ENCODE data around the gene NTN4. TPM values are rescaled to one million over a fixed set of nuclear protein-coding genes. Genes with fewer than 3 reads are reported as not detected.

NTN4 gene
- polyA plus RNA-seq, 1 of the 3 experiments (the other 2 are of a cell fraction), result 0.08 TPM

- TF ChIP-seq SMC3 (IDR thresholded peaks at IDR 0.05; ENCODE audit: low read depth, low read length), result no peak
- no peak for TF ChIP-seq GABPA (IDR thresholded peaks at IDR 0.05; ENCODE audit: low read depth)
- TF ChIP-seq RCOR1 (IDR thresholded peaks at IDR 0.05; ENCODE audit: low read length), result no peak
- TF ChIP-seq JUND (IDR thresholded peaks at IDR 0.05), result no peak
Measured at GRCh38 chr12:95759039-95759438, 31.5 kb downstream of the NTN4 start (continued).

DNA sequence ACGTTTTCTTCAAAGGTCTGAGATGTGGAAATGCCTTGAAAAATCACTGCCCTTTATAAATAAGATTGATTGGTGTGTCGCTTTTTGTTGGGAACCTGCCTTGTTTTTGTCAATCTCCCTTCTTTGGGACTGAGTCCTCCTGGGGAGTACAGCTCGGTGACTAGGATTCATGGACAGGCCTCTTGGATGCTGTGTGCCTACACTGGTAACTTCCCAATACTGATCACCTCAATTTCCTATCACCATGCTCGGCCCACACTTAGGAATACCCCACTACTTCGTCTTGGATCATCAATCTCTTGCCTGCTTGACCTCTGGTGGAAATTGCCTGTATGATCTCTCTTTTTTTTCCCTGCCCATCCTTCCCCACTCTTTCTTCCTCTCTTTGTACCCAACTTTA lies 34.2 kb downstream of the NTN4 start:
- TF ChIP-seq, protein P1, sequence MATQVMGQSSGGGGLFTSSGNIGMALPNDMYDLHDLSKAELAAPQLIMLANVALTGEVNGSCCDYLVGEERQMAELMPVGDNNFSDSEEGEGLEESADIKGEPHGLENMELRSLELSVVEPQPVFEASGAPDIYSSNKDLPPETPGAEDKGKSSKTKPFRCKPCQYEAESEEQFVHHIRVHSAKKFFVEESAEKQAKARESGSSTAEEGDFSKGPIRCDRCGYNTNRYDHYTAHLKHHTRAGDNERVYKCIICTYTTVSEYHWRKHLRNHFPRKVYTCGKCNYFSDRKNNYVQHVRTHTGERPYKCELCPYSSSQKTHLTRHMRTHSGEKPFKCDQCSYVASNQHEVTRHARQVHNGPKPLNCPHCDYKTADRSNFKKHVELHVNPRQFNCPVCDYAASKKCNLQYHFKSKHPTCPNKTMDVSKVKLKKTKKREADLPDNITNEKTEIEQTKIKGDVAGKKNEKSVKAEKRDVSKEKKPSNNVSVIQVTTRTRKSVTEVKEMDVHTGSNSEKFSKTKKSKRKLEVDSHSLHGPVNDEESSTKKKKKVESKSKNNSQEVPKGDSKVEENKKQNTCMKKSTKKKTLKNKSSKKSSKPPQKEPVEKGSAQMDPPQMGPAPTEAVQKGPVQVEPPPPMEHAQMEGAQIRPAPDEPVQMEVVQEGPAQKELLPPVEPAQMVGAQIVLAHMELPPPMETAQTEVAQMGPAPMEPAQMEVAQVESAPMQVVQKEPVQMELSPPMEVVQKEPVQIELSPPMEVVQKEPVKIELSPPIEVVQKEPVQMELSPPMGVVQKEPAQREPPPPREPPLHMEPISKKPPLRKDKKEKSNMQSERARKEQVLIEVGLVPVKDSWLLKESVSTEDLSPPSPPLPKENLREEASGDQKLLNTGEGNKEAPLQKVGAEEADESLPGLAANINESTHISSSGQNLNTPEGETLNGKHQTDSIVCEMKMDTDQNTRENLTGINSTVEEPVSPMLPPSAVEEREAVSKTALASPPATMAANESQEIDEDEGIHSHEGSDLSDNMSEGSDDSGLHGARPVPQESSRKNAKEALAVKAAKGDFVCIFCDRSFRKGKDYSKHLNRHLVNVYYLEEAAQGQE (IDR thresholded peaks at IDR 0.05; ENCODE audit: low read depth, low read length), result no peak
- TF ChIP-seq TEAD4 (IDR thresholded peaks at IDR 0.05; ENCODE audit: borderline replicate concordance, insufficient read depth) (no peak), USF2 (IDR thresholded peaks at IDR 0.05; ENCODE audit: borderline replicate concordance, low read depth, low read length) (no peak), FOXM1 (IDR thresholded peaks at IDR 0.05; ENCODE audit: low read depth) (no peak), TCF12 (IDR thresholded peaks at IDR 0.05) (no peak), ELF1 (IDR thresholded peaks at IDR 0.05) (no peak), NRF1 (IDR thresholded peaks at IDR 0.05; ENCODE audit: low read depth, low read length) (no peak), RCOR1 (IDR thresholded peaks at IDR 0.05; ENCODE audit: low read length) (no peak), FOSL2 (IDR thresholded peaks at IDR 0.05; ENCODE audit: borderline replicate concordance, low read depth) (no peak), JUND (IDR thresholded peaks at IDR 0.05) (no peak), FOXJ3 (CRISPR knock-in tag; IDR thresholded peaks at IDR 0.05) (no peak), EP300 (IDR thresholded peaks at IDR 0.05; ENCODE audit: borderline replicate concordance in 1 of 2, low read depth in 1 of 2, low read length in 1 of 2) (no peak), GATA2 (CRISPR knock-in tag; IDR thresholded peaks at IDR 0.05) (no peak), RAD21 (IDR thresholded peaks at IDR 0.05; ENCODE audit: low read length) (no peak), PBX3 (IDR thresholded peaks at IDR 0.05) (no peak), POLR2AphosphoS5 (IDR thresholded peaks at IDR 0.05; ENCODE audit: low read depth, low read length) (no peak)
- TF ChIP-seq, protein P2, sequence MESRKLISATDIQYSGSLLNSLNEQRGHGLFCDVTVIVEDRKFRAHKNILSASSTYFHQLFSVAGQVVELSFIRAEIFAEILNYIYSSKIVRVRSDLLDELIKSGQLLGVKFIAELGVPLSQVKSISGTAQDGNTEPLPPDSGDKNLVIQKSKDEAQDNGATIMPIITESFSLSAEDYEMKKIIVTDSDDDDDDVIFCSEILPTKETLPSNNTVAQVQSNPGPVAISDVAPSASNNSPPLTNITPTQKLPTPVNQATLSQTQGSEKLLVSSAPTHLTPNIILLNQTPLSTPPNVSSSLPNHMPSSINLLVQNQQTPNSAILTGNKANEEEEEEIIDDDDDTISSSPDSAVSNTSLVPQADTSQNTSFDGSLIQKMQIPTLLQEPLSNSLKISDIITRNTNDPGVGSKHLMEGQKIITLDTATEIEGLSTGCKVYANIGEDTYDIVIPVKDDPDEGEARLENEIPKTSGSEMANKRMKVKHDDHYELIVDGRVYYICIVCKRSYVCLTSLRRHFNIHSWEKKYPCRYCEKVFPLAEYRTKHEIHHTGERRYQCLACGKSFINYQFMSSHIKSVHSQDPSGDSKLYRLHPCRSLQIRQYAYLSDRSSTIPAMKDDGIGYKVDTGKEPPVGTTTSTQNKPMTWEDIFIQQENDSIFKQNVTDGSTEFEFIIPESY (IDR thresholded peaks at IDR 0.05; ENCODE audit: borderline replicate concordance, low read depth), result no peak
- no peaks in the 10 kb centered on the region for H3K4me1 ChIP-seq (ENCODE audit: control insufficient read depth in 1 of 2, insufficient read depth in 2 of 2, low read depth in 1 of 2, low read length in 1 of 2)
- DNase-seq, result no peak
- H3K9ac ChIP-seq, result no peak overlapping the region
- H3K79me2 ChIP-seq (ENCODE audit: insufficient read depth), result no peaks in the 10 kb centered on the region
- peaks cover 5% of the 10 kb centered on the region; the same call in 1 of the 2 replicates for H3K27me3 ChIP-seq (ENCODE audit: insufficient read depth)
- no peaks in the 10 kb centered on the region for H4K20me1 ChIP-seq (ENCODE audit: insufficient read depth)
- ChIA-PET POLR2A (no interaction called here), CTCF (no interaction called here)
- no peak overlapping the region for H3K4me3 ChIP-seq (ENCODE audit: low read depth in 2 of 2, low read length in 1 of 2)
- H3K9me2 ChIP-seq, result no peaks in the 10 kb centered on the region
- H3F3A ChIP-seq (replicated peaks; ENCODE audit: insufficient read depth), result no peaks in the 10 kb centered on the region
- no peak overlapping the region for H3K27ac ChIP-seq (ENCODE audit: low read depth in 2 of 2, low read length in 1 of 2)
- H2AFZ ChIP-seq (ENCODE audit: low read depth), result no peak overlapping the region
- H3K4me2 ChIP-seq, result no peak overlapping the region
- H3K9me3 ChIP-seq, result no peaks in the 10 kb centered on the region
- no peaks in the 10 kb centered on the region for H3K36me3 ChIP-seq (replicated peaks in 1 of 2; ENCODE audit: control insufficient read depth in 1 of 2, insufficient read depth in 2 of 2, low read length in 1 of 2)
- 36% methylated on average over 5 of the region's 5 CpGs for WGBS (ENCODE audit: low lambda C conversion rate)
